Measurements from ENCODE around the gene MPV17. TPM values are rescaled to one million over a fixed set of nuclear protein-coding genes. Genes with fewer than 3 reads are reported as not detected.
A peak's percentile ranks its signal among the peaks of the same experiment; 100 is the strongest.

MPV17 gene
- total RNA-seq, 1 experiment from 2014 or later: 59.4 TPM

- H3K18ac ChIP-seq (ENCODE audit: insufficient read length, low read depth, low read length): no peak overlapping the region
- H3K4me2 ChIP-seq (ENCODE audit: insufficient read depth, insufficient read length, low read length): peak overlapping the region; percentile 44
- H3K9ac ChIP-seq (ENCODE audit: extremely low read depth, insufficient read length, low read length): no peak overlapping the region
- WGBS (ENCODE audit: extremely low coverage, insufficient read length, low lambda C conversion rate): no CpG with 5 or more reads among the region's 38 CpGs
- no peak overlapping the region for H3K27ac ChIP-seq (ENCODE audit: insufficient read length, low read depth, low read length)
- no peak overlapping the region for H2AFZ ChIP-seq (ENCODE audit: low read length)
- Mint-ChIP-seq H3K4me3 (peak overlapping the region; percentile 64 to 88), H3K4me1 (peaks cover 24 to 29% of the 10 kb centered on the region in 2 experiments), H3K9me3 (no peaks in the 10 kb centered on the region; a peak in 2 of 5 replicates), H3K27me3 (ENCODE audit: low read depth) (peaks cover 31% of the 10 kb centered on the region), H3K27ac (no peak overlapping the region), H3K36me3 (ENCODE audit: insufficient read depth in 1 of 3, low read depth in 3 of 3) (no peaks in the 10 kb centered on the region; a peak in 2 of 7 replicates)
- H4K8ac ChIP-seq (replicated peaks; ENCODE audit: insufficient read length, low read depth, low read length): no peak overlapping the region
- no peak overlapping the region for H3K4ac ChIP-seq (ENCODE audit: low read depth, low read length)
- H2BK120ac ChIP-seq (ENCODE audit: low read depth, low read length, poor library complexity, severe bottlenecking): no peak overlapping the region
- no peaks in the 10 kb centered on the region for H3K79me2 ChIP-seq (ENCODE audit: insufficient read depth, low read length)
- peaks cover 38% of the 10 kb centered on the region; the same call in 1 of the 2 replicates for H3K27me3 ChIP-seq (ENCODE audit: insufficient read depth, low read length)
- H4K5ac ChIP-seq (ENCODE audit: insufficient read length, low read depth, low read length): no peak overlapping the region
- H2BK15ac ChIP-seq (ENCODE audit: low read depth, low read length): no peak overlapping the region
- peaks cover 20% of the 10 kb centered on the region for H3K23me2 ChIP-seq (ENCODE audit: insufficient read length, low read depth, low read length, poor library complexity, severe bottlenecking)
- H4K20me1 ChIP-seq (ENCODE audit: control insufficient read depth, insufficient read depth, insufficient read length): no peaks in the 10 kb centered on the region
- peak; percentile 63 for DNase-seq
- peak overlapping the region; percentile 86; the same call in 1 of the 2 replicates for H3K14ac ChIP-seq (ENCODE audit: insufficient read depth, low read length)
- no peak overlapping the region for H2BK20ac ChIP-seq (ENCODE audit: low read depth, low read length, poor library complexity, severe bottlenecking)
- no peak overlapping the region for H3K23ac ChIP-seq (ENCODE audit: insufficient read length, low read depth, low read length)
- H3T11ph ChIP-seq (ENCODE audit: low read length): no peak overlapping the region
- H4K91ac ChIP-seq (ENCODE audit: insufficient read length, low read depth, low read length): no peak overlapping the region
- H3K9me3 ChIP-seq (ENCODE audit: control insufficient read depth, low read depth, low read length): no peaks in the 10 kb centered on the region
- no peak overlapping the region for H3K56ac ChIP-seq (ENCODE audit: insufficient read length, low read depth, low read length)
- H2AK5ac ChIP-seq (ENCODE audit: insufficient read length, low read length): no peak overlapping the region
- no peak overlapping the region for H2BK5ac ChIP-seq (ENCODE audit: insufficient read length, low read length)
- H3K79me1 ChIP-seq (ENCODE audit: insufficient read depth, low read depth, low read length, poor library complexity, severe bottlenecking): no peaks in the 10 kb centered on the region
- no peak for TF ChIP-seq CTCF (conservative IDR thresholded peaks at IDR 0.05)
- H2BK12ac ChIP-seq (ENCODE audit: insufficient read length, low read depth, low read length): no peak overlapping the region
- H3K4me1 ChIP-seq (ENCODE audit: insufficient read depth, low read length): no peaks in the 10 kb centered on the region; the same call in 1 of the 2 replicates
These were observed 58.6 kb downstream of the MPV17 start for GRCh38 chr2:27264253-27264752.
